Lung (tissue), 12 donors: ENCODE results near the gene DLG2. TPM values are rescaled to one million over a fixed set of nuclear protein-coding genes. Genes with fewer than 3 reads are reported as not detected.
A peak's percentile ranks its signal among the peaks of the same experiment; 100 is the strongest.

Source experiments
- ATAC-seq: fragments of 200-7000 bp; cut with Tn5 transposase; one replicate; pipeline ENCODE4 v1.9.1; 2020; ENCODE audit warnings: moderate number of reproducible peaks; ENCODE audit not compliant: insufficient read depth, low FRiP score
- DNase-seq, 3 donors: peaks; one replicate each; pipeline ENCODE4 v3.0.0-alpha.2; 2013 to 2017
- H3K27ac ChIP-seq, 2 donors: one replicate each; pipeline ENCODE4 v1.5.1; 2013; ENCODE audit warnings: mild to moderate bottlenecking in 2 of 2, moderate library complexity in 2 of 2, control low read depth in 1 of 2, inconsistent platforms in 1 of 2, low read depth in 1 of 2, low read length in 1 of 2
- H3K27me3 ChIP-seq, 3 donors: one replicate each; pipeline ENCODE4 v1.5.1; 2013; ENCODE audit warnings: low read length in 2 of 3; ENCODE audit not compliant: control insufficient read depth in 3 of 3, insufficient read depth in 3 of 3
- H3K36me3 ChIP-seq, 4 donors: one replicate each; pipeline ENCODE4 v1.5.1; 2013; ENCODE audit warnings: low read length in 4 of 4, mild to moderate bottlenecking in 1 of 4, moderate library complexity in 1 of 4; ENCODE audit not compliant: control insufficient read depth in 4 of 4, insufficient read depth in 4 of 4
- H3K4me1 ChIP-seq, 5 donors: one replicate each; pipeline ENCODE4 v1.5.1; 2013; ENCODE audit warnings: low read length in 5 of 5, mild to moderate bottlenecking in 2 of 5, moderate library complexity in 1 of 5; ENCODE audit not compliant: control insufficient read depth in 5 of 5, insufficient read depth in 5 of 5
- H3K4me3 ChIP-seq: one replicate; pipeline ENCODE4 v1.5.1; 2013; ENCODE audit warnings: mild to moderate bottlenecking, control low read depth, moderate library complexity
- H3K9ac ChIP-seq, 2 donors: one replicate each; pipeline ENCODE4 v1.5.1; 2013; ENCODE audit warnings: low read length in 2 of 2, control low read depth in 1 of 2; ENCODE audit not compliant: insufficient read depth in 1 of 2
- H3K9me3 ChIP-seq, 4 donors: one replicate each; pipeline ENCODE4 v1.5.1; 2013; ENCODE audit warnings: low read length in 3 of 4, mild to moderate bottlenecking in 1 of 4, moderate library complexity in 1 of 4; ENCODE audit not compliant: control insufficient read depth in 4 of 4, insufficient read depth in 3 of 4
- CTCF ChIP-seq: IDR thresholded peaks from 2 replicates; pipeline ENCODE4 v1.5.1; 2012; ENCODE audit warnings: mild to moderate bottlenecking; ENCODE audit errors: control extremely low read depth, extremely low read depth
- WGBS, 2 donors: extraction: QIAGEN DNeasy Blood & Tissue Kit; methylation state at CpG; one replicate each; pipeline ENCODE4 v1.1.7; 2013; 5-methylcytosine and 5-hydroxymethylcytosine counted together
- polyA plus RNA-seq, 2 donors: library from polyadenylated mRNA; stranded (reverse); fragments of 200-250 nt; gene quantifications; one replicate each; pipeline ENCODE4 v1.2.1, GENCODE V29; 2013
- total RNA-seq, 2 donors: library from RNA; depleted of rRNA in 1 of 2; stranded (reverse); fragments of >200 nt in 1 of 2; gene quantifications; one replicate each; pipeline ENCODE4 v1.2.1, GENCODE V29; 2014 to 2021
- donor health status: control.
- donor health status: control.
- donor health status: Bipolar disorder and iron deficiency.
- donor health status: healthy.
- donor health status: DM: yes; HTN: yes; CAD: no.

Gene DLG2
- total and polyA plus RNA-seq, 4 donors: 0.32 to 24.1 (median 5.4) TPM

DNA sequence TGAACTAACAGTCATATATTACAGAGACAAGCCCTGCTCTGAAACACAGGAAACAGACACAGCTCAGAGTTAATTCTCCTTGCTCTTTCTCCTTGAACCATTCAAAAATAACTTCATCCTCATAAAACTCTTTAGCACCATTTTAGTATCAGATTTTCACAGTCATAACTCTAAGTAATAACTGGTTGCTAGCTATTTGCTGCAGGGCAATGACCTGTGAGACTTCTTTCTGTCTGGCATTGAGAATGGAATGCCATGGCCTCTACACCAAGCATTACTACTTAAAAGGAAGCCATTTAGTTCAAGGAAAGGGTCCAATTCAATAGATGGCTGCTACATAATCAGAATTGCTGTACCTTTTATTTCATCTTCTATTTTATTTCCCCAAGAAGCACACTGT is 2154.3 kb downstream of the DLG2 start:
- no peak for DNase-seq
- H3K36me3 ChIP-seq: no peaks in the 10 kb centered on the region
- H3K9me3 ChIP-seq: no peaks in the 10 kb centered on the region
- no peak for ATAC-seq
- H3K9ac ChIP-seq: no peak overlapping the region
- TF ChIP-seq CTCF: no peak
- no peak overlapping the region for H3K4me3 ChIP-seq
- H3K4me1 ChIP-seq: peaks cover 0 to 31% (median 3%) of the 10 kb centered on the region in 5 donors
- no peaks in the 10 kb centered on the region for H3K27me3 ChIP-seq
- no peak overlapping the region for H3K27ac ChIP-seq

- Histone ChIP-seq H3K9ac (no peak overlapping the region), H3K4me3 (no peak overlapping the region), H3K27me3 (no peaks in the 10 kb centered on the region), H3K36me3 (no peaks in the 10 kb centered on the region), H3K27ac (no peak overlapping the region), H3K9me3 (no peaks in the 10 kb centered on the region), H3K4me1 (peaks cover 0 to 31% (median 3%) of the 10 kb centered on the region in 5 donors)
- ATAC-seq: peak; percentile 15
- DNase-seq: peak in 2 of 3 donors; percentile 83 to 91
- WGBS, 2 donors: 42 to 66% methylated on average over 5 of the region's 5 CpGs
- no peak for TF ChIP-seq CTCF
Observed at GRCh38 chr11:83471831-83472727, 2155.1 kb downstream of the DLG2 start.

DNA sequence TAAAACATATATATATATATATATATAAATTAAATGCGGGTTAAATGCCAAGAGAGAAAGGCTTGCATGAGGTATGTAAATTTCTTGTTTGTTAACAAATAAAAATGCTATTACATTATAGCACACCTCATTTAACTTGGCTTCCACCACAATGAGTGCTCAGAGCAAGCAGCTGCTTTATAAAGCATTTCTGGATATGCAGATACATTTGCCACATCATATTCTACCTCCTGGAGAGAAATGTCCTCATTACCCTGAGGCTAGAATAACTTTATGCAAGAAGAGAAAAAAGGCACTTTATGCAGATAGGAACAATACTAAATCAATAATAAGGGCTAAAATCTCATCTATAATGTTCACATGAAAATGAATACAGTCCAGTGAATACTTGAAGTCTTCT is 2159.3 kb downstream of the DLG2 start:
- Histone ChIP-seq H3K27me3 (no peaks in the 10 kb centered on the region), H3K9ac (no peak overlapping the region), H3K27ac (no peak overlapping the region), H3K4me1 (peaks cover 0 to 20% (median 3%) of the 10 kb centered on the region in 5 donors), H3K4me3 (no peak overlapping the region), H3K36me3 (no peaks in the 10 kb centered on the region), H3K9me3 (no peaks in the 10 kb centered on the region)
- DNase-seq (peak in 2 of 3 donors; percentile 33 to 42), ATAC-seq (no peak)
- 90 to 91% methylated on average over 1 of the region's 1 CpG for WGBS, 2 donors
- TF ChIP-seq CTCF: no peak
